GM08714 (cell line): ENCODE data around the gene CHMP4A.

ENCODE experiments used
- H3K4me3 ChIP-seq: fragments of 200-500 bp; sonication (Bioruptor generic); 2 replicates; pipeline ENCODE4 v1.5.1; 2014; ENCODE audit warnings: mild to moderate bottlenecking, low read length, inconsistent platforms
- ZNF274 ChIP-seq: IDR thresholded peaks from 2 replicates; pipeline ENCODE4 v1.6.1; 2012; ENCODE audit warnings: mild to moderate bottlenecking, low read depth, low read length

Gene CHMP4A

GRCh38 chr14:24198814-24199524 lies 14.3 kb downstream of the CHMP4A start:
- no peak for TF ChIP-seq ZNF274

DNA sequence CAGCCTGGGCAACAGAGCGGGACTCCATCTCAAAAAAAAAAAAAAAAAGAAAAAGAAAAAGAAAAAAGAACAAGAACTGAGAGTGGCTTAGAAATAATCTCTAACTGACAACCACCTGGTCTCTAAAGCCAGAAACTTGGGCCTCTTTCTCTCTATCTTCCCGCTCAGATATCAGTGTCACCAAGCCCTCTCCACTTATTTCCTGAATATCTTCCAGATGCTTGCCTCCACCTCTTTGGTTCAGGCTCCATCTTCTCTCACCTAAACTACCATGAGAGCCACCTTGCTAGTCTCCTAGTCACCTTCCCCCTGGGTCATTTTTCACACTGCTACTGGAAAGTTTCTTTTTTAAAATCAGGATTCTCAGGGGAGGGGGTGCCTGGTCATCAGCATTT lies 16.2 kb downstream of the CHMP4A start:
- H3K4me3 ChIP-seq = peak overlapping the region; percentile 69
- TF ChIP-seq ZNF274 = no peak

More at GRCh38 chr14:24198814-24199524, 14.3 kb downstream of the CHMP4A start:
- H3K4me3 ChIP-seq = no peak overlapping the region

DNA sequence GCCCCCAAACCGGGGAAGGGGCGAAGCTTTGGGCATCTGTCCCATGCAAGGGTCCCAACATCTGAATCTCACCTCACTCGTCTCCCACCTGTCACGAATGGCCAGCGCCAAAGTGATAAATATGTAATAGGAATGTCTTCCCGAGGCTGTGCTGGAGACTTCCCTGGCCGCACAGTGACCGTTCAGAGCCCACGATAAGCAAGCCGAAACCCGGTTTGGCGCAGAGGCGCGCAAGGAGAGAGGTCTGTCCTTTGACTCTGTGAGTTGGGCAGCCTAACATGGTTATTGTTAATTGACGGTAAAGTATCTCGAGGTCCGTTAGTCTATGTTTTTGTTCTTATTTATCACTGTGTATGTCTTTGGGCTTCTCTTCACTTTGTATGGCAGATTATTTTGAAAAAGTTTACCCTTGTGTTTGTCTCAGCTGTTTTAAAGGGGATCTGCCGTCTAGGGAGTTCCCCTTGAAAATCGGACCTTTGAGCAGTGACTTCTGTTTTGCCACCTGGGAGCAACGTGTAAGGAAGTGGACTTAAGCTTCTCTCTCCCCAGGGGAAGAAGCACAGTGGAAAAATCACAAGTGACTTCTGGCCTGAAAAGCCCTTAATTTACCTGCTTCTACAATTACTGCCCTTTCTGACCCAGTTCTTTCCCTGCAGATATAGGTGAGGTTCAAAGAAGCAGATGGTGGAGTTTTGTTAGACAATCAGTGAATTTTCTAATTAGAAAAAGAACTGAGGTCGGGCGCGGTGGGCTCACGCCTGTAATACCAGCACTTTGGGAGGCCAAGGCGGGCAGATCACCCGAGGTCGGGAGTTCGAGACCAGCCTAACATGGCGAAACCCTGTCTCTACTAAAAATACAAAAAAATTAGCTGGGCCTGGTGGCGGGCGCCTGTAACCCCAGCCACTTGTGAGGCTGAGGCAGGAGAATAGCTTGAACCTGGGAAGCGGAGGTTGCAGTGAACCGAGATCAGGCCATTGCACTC lies 16.9 kb downstream of the CHMP4A start:
- H3K4me3 ChIP-seq = peak overlapping the region; percentile 69
- no peak for TF ChIP-seq ZNF274

DNA sequence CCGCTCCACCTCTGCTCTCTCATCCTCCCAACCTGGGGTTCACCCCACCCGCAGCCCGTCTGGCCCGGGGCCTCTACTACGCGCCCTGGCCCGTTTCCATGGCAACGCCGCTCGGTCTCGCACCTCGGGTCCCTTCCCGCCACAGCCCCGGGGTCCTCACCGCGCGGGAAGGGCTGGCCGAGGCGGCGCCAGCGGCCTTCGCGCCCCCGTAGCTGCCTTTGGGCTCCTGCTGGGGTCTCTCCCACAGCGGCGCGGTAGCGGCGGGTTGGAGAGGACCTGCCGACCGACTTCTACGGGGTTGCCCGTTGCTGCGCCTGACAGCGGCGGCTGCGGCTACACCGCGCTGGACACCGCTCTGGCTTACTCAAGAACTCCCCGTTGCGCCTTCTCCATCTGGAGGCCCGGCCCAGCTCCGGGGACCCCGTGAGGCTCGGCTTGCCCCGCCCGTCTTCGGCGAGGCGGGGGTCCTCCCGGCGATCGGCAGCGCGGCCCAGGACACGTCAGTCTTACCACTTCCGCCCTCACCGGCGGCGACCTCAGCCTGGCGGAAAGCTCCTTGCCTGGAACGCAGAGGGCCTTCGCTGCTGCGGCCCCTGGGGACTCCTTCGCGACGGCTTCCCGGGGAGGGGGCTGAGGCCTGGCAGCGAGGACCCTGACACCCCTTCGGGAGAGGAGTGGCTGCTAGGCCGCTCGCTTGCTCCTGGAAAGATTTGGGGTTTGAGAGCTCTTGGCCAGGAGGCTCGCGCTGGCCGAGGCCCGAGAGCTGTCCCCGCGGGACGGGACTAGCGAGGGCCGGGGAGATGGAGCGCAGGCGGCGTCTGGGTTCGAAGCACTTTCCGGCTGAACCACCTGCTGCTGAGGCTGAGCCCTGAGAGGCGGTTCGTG lies 17.9 kb downstream of the CHMP4A start, which contains the start of gene TM9SF1:
TSS of gene TM9SF1 (minus strand) at position 256 of the 885 bp plus-strand sequence. CDS start 422 bp downstream, outside the sequence.
- no peak for TF ChIP-seq ZNF274
- H3K4me3 ChIP-seq = peak within 1 kb of the TSS; percentile 69

DNA sequence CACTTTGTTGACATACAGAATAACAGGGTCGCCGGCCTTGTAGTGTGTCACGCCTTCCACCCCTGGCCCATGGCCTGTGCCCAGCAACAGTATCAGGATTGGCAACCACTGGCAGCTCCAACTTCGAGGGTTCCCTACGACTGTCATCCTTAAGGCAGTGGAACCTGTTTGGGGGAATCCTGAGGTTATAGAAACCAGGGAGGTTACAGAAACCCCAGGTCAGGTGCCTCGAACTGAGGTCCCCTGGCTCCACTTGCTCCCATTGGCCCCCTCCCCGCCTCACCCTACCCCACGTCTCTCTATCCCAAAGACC lies 18.5 kb downstream of the CHMP4A start:
- TF ChIP-seq ZNF274 = no peak
- peak overlapping the region; percentile 69; the same call in 1 of the 2 replicates for H3K4me3 ChIP-seq

GRCh38 chr14:24194186-24194872 lies 19.0 kb downstream of the CHMP4A start:
- H3K4me3 ChIP-seq = peak overlapping the region; percentile 69; the same call in 1 of the 2 replicates

DNA sequence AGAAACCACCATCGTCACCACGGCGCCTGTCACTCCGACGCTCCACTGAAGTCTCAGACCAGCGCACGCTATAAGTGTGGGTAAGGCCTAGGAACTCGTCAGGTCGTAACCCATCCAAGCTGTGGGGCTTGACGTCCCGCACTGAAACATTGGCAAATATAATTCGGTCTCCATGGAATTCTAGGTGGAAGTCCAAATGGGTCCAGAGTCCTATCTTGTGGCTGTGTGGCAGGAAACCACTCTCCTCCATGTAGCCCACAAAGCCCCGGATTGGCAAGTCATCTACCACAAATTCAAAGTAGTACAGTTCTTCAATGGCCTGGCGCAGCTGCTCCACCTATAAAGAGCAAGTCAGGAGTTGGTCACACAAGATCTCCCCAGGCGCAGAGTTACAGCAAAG lies 20.4 kb downstream of the CHMP4A start:
- no peak for TF ChIP-seq ZNF274
- H3K4me3 ChIP-seq = no peak overlapping the region

More at GRCh38 chr14:24194186-24194872, 19.0 kb downstream of the CHMP4A start:
- TF ChIP-seq ZNF274 = no peak

GRCh38 chr14:24190416-24190815 lies 22.9 kb downstream of the CHMP4A start:
- H3K4me3 ChIP-seq = no peak overlapping the region
- TF ChIP-seq ZNF274 = no peak

- H3K4me3 ChIP-seq = no peak overlapping the region
- no peak for TF ChIP-seq ZNF274
Measured at GRCh38 chr14:24189460-24189859, 23.8 kb downstream of the CHMP4A start.

GRCh38 chr14:24189059-24189375 lies 24.3 kb downstream of the CHMP4A start:
- TF ChIP-seq ZNF274 = no peak
- no peak overlapping the region; the same call in 1 of the 2 replicates for H3K4me3 ChIP-seq

- peak within 1 kb of the TSS; percentile 72 for H3K4me3 ChIP-seq
Measured at GRCh38 chr14:24188251-24189058, 24.8 kb downstream of the CHMP4A start, which contains the start of gene IPO4. IPO4 (minus strand) TSS chr14:24188816; CDS start chr14:24188787, 29 bp downstream.

DNA sequence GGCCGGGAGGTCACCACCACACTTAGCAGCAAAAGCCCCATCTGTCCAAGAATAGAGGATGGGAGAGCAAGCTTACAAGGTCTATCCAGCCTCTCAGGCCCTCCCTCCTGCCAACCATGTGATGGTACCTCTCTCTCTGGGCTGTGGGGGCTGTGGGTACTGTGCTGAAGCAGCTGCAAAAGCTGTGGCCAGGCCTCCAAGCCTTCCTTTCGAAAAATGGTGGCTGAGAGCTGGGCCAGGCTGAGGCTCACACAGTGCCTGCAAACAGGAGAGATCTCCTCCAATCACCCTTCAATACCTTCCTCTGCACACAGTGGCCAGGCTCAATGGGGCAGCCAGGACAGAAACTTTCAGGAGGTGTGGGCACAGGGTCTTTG lies 25.8 kb downstream of the CHMP4A start:
- peak overlapping the region; percentile 72 for H3K4me3 ChIP-seq
- TF ChIP-seq ZNF274 = no peak

More at GRCh38 chr14:24188251-24189058, 24.8 kb downstream of the CHMP4A start, which contains the start of gene IPO4:
- no peak for TF ChIP-seq ZNF274
